ENCODE results near the gene PPM1M.

Gene PPM1M

DNA sequence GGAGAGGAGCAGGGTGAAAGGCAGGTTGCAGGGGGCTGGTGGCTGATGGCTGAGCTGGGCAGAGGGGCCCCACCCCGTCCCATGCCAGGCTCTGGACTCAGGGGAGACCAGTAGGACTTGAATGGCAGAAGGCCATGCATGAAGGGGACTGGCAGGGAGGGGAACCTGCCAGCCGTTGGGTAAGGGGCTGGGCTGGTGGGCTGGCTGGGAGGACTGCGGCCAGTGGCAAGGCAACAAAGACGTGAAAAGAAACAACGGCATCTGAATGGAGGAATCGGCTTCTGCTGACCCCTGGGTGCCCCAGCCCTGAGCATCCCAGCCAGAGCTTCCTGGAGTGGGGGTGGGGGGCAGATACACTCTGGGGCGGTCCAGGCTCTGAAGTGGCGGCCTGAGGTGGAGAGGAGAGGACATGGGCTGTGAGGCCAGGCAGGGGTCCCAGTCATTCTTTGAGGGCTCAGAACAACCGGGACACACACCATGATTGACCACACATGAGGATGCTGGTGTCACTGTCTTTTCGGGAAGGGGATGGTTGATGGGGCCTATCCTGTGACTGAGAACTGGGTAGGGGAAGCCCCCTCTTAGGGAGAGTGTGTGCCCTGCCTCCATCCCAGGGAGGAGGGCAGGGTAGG lies 53.8 kb downstream of the PPM1M start:
- no peak for DNase-seq

All from NCI-H446 (cell line).